GM12874 (cell line): ENCODE measurements around the gene ARID3A.

Experiments
- TF ChIP-seq, protein P1 (sequence below): IDR thresholded peaks from 2 replicates; pipeline ENCODE4 v1.5.1; 2011; ENCODE audit warnings: low read depth, mild to moderate bottlenecking, control low read depth, low read length, moderate library complexity; ENCODE audit not compliant: insufficient read depth

ARID3A gene

DNA sequence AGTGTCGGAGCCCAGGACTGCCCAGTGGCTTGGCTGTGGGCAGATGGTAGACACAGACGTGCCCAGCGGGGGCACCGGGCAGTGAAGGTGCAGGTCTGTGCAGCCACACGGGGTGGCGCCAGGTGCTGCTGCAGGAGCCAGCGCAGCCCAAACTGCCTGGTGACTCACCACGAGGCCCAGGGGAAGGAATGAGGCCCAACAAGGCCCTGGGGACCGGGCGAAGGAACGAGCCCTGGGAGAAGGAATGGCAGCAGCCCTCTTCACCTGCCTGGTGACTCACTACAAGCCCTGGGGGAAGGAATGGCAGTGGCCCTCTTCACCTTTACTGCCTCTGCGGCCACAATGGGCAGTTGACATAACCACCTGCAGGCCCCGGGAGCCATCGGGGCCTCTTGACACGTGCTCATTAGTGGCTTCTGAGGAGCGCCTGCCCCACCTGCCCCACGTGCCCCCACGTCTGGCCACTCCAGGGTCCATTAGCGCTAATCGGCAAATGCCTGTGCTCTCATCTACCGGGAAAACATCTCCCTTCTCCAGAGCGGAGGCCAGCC is 42.1 kb upstream of the ARID3A start:
- TF ChIP-seq, protein P1, sequence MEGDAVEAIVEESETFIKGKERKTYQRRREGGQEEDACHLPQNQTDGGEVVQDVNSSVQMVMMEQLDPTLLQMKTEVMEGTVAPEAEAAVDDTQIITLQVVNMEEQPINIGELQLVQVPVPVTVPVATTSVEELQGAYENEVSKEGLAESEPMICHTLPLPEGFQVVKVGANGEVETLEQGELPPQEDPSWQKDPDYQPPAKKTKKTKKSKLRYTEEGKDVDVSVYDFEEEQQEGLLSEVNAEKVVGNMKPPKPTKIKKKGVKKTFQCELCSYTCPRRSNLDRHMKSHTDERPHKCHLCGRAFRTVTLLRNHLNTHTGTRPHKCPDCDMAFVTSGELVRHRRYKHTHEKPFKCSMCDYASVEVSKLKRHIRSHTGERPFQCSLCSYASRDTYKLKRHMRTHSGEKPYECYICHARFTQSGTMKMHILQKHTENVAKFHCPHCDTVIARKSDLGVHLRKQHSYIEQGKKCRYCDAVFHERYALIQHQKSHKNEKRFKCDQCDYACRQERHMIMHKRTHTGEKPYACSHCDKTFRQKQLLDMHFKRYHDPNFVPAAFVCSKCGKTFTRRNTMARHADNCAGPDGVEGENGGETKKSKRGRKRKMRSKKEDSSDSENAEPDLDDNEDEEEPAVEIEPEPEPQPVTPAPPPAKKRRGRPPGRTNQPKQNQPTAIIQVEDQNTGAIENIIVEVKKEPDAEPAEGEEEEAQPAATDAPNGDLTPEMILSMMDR, result no peak

DNA sequence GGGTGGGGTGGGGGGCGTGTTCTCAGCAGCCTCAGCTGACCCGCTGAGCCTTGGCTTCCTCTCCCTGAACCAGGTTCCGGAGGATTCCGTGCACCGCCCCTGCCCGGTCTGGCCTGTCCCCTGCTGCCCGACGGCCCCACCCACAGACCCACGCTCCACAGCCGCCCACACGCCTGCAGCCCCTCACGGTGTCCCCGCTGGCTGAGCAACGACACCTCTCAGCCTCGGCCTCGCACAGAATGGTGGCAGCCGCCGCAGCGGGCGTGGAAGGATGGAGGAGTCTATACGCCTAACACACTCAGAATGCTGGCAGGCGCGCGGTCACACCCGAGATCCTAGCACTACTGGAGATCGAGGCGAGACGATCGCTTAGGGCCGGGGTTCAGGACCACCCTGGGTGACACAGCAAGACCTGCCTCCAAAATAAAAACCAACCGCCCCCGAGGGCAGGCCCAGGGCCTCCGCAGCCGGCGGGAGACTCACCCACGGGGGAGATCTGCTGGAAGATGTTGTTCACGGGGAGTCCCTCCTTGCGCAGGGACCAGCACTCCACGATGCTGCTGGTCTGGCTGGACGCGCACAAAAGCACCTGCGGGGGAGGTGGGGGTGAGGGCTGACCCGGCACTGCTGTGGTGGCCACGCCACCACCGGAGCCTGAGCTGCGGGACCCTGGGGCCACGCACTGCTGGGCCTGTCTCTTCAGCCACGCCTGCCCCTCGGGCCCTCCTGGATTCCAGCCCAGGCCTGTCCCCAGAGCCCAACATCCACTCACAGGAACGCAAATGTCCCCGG is 41.2 kb upstream of the ARID3A start:
- TF ChIP-seq, protein P1, result no peak

DNA sequence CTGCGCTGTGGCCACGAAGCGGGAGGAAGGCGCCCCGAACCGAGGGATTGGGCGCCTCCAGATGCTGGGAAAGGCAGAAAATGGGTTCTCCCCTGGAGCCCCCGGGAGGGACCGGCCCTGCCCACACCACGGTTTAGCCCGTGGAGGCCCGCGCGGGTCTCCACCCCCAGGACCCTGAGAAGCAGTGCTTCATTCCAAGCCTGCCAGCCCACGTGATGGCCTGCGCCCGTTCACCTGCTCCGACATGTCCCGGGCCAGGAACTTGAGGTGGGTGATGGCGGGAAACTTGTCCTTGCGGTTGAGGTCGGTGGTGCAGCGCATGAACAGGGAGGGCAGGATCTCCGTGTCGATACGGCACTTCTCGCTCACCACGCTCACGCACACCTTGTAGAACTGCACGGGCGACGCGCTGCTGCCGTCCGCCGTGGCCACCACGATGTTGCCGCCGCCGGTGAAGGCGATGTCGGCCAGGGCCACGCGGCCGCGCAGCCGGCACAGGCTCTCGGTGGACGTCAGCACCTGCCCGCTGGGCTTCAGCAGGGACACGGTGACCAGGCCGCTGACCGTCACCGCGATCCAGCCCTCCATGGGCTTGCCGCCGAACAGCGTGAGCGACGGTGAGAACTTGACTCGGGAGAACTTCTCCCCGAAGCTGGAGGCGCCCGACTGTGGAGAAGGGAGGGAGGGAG is 40.2 kb upstream of the ARID3A start:
- TF ChIP-seq, protein P1, result no peak

DNA sequence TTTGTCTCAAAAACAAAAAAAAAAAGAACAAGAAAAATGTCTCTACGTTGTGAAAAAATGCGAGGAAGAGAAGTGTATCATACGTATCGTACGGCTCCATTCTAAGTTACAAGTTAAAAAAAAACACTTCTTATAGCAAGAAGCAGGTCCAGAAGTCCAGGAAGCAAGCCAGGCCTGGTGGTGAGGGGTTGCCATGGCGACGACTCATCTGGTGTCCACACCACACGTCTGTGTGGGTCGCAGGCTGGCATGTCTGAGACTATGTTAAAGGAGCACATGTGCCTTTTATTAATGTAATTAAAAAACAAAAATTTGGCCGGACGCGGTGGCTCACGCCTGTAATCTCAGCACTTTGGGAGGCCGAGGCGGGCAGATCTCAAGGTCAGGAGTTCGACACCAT is 38.8 kb upstream of the ARID3A start:
- TF ChIP-seq, protein P1, result no peak

DNA sequence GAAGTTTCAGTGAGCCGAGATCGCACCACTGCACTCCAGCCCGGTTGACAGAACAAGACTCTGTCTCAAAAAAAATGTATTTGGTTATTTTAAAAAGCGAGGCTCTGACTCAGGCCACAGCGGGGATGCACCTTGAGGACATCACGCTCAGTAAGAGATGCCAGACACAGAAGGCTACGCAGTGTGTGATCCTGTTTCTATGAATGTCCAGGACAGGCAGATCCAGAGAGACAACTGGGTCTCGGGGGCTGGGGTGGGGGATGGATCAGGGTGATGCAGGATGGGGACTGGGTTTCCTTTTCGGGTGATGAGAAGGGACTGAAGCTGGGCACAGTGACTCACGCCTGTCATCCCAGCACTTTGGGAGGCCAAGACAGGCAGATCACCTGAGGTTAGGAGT is 38.2 kb upstream of the ARID3A start:
- TF ChIP-seq, protein P1, result no peak

DNA sequence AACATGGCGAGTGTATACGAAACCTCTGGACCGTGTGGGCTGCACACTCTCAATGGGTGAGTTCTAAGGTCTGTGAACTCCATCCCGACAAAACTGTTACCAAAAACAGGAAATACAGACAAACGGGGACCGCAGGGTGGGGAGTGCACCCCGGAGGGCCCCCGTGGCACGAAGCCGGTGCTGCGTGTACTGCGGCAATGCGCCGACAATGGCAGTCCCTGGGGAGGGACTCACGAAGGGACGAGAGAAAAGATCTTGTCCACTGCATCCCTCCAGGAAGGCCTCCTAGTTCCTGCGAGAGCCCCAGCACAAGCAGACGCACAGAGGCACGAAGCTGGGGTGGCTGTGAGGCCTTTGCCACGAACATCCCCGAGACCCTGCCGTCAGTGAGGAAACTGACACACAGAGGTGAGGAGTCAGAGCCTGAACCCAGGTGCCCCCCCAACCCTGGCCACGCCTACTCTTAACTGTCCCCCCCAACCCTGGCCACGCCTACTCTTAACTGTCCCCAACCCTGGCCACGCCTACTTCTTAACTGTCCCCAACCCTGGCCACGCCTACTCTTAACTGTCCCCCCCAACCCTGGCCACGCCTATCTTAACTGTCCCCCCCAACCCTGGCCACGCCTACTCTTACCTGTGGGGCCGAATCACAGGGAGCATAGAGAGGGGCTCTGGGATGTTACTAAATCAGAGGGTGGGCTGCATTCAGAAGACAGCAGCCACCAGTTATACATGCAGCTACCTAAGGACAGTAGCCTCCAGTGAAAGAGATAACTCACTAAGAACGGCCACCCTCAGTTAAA is 37.1 kb upstream of the ARID3A start:
- TF ChIP-seq, protein P1, result no peak
